Large intestine (tissue), 3 donors: Measurements from ENCODE around the gene PIGR. TPM values are rescaled to one million over a fixed set of nuclear protein-coding genes. Genes with fewer than 3 reads are reported as not detected.
A peak's percentile ranks its signal among the peaks of the same experiment; 100 is the strongest.

ENCODE experiments used
- DNase-seq, 2 donors: peaks; one replicate each; pipeline versions ENCODE4 v3.0.0 to v3.0.0-alpha.2; 2013
- H3K27ac ChIP-seq: one replicate; pipeline ENCODE4 v1.5.1; 2013; ENCODE audit warnings: low read length
- H3K27me3 ChIP-seq: 2 replicates; pipeline ENCODE4 v1.6.1; 2013; ENCODE audit warnings: low read length; ENCODE audit not compliant: control insufficient read depth, insufficient read depth
- H3K36me3 ChIP-seq: 2 replicates; pipeline ENCODE4 v1.6.1; 2013; ENCODE audit warnings: low read length; ENCODE audit not compliant: control insufficient read depth, insufficient read depth
- H3K4me1 ChIP-seq: one replicate; pipeline ENCODE4 v1.6.1; 2013; ENCODE audit warnings: low read length; ENCODE audit not compliant: control insufficient read depth, insufficient read depth
- H3K4me3 ChIP-seq: one replicate; pipeline ENCODE4 v1.5.1; 2013; ENCODE audit warnings: low read length
- H3K9me3 ChIP-seq: one replicate; pipeline ENCODE4 v1.6.1; 2013; ENCODE audit warnings: mild to moderate bottlenecking, low read depth, low read length, moderate library complexity; ENCODE audit not compliant: control insufficient read depth
- WGBS: methylation state at CpG from one replicate; pipeline ENCODE4 v1.1.5; 2013; ENCODE audit warnings: low lambda C conversion rate; ENCODE audit not compliant: insufficient coverage; 5-methylcytosine and 5-hydroxymethylcytosine counted together
- polyA plus RNA-seq: library from polyadenylated mRNA; unstranded; fragments of 120-200 nt; gene quantifications from one replicate; pipeline ENCODE4 v1.2.1, GENCODE V29; 2013

PIGR gene
- polyA plus RNA-seq, 1 donor = 23.7 TPM

DNA sequence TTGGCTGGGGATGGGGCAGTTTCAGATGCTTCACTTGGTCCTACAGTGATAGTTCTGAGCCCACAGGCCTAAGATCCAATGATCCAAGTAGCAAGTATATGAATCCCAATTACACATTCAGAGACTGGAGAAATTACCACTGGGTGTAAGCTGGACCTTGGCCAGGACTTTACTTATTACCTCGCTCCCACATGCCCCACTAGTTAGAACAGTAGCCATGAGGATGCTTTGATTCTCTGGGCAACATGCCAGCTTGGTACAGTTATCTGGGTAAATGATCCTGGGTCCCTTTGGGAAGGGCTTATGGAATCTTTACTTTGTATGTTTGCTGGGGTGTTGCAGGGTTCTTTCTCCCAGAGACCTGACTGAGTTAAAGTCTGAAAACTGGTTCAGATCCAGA is 29.0 kb upstream of the PIGR start:
- DNase-seq = peak; percentile 64 to 87
- Histone ChIP-seq H3K27me3 (no peaks in the 10 kb centered on the region), H3K36me3 (no peaks in the 10 kb centered on the region), H3K9me3 (no peaks in the 10 kb centered on the region), H3K27ac (peak overlapping the region; percentile 23), H3K4me1 (peaks cover 76% of the 10 kb centered on the region), H3K4me3 (no peak overlapping the region)
- WGBS = no CpG with 5 or more reads among the region's 1 CpG

DNA sequence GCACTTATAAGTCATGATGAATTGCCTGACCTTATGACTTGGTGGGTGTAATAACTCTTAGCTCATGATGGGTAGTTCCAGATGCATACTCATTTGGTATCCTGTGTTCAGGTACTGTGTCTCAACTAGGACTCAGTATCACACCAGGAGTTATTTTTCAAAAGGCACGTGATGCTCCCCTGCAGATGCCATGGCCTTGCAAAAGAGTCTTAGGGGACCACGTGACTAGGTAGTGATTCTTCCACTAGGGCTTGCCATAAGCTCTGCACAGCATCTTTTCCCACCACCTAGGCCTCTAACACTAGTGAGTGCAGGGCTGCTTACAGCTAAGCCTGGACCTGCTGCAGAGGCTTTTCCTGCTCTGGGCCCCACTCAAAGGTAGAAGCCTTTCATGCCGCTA is 27.9 kb upstream of the PIGR start:
- no peak for DNase-seq
- H3K4me3 ChIP-seq = no peak overlapping the region
- H3K9me3 ChIP-seq = no peaks in the 10 kb centered on the region
- no peaks in the 10 kb centered on the region for H3K27me3 ChIP-seq
- H3K27ac ChIP-seq = peak overlapping the region; percentile 83
- no peaks in the 10 kb centered on the region for H3K36me3 ChIP-seq
- no CpG with 5 or more reads among the region's 3 CpGs for WGBS
- peaks cover 80% of the 10 kb centered on the region for H3K4me1 ChIP-seq

DNA sequence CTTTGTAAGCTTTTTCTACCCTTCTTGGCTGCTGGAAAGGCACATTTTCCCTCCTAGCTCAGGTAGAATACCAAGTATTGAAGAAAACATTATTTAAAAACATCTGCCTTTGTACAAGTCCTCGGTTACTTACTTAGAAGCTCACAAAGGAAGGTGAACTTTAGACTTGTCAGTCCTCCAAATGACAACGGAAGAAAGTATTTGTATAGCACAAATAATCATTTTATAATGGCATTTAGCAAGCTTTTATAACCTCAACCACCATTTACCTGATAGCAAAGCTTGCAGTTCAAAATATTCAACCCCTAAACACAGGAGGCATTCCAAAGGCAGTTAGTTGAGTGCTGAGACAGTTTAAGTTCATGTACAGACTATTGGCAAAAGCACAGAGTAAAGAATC is 26.5 kb upstream of the PIGR start:
- Histone ChIP-seq H3K27ac (peak overlapping the region; percentile 83), H3K27me3 (no peaks in the 10 kb centered on the region), H3K36me3 (no peaks in the 10 kb centered on the region), H3K4me3 (no peak overlapping the region), H3K9me3 (no peaks in the 10 kb centered on the region), H3K4me1 (peaks cover 88% of the 10 kb centered on the region)
- peak; percentile 63 to 90 for DNase-seq
- WGBS = 26% methylated on average over 2 of the region's 2 CpGs

DNA sequence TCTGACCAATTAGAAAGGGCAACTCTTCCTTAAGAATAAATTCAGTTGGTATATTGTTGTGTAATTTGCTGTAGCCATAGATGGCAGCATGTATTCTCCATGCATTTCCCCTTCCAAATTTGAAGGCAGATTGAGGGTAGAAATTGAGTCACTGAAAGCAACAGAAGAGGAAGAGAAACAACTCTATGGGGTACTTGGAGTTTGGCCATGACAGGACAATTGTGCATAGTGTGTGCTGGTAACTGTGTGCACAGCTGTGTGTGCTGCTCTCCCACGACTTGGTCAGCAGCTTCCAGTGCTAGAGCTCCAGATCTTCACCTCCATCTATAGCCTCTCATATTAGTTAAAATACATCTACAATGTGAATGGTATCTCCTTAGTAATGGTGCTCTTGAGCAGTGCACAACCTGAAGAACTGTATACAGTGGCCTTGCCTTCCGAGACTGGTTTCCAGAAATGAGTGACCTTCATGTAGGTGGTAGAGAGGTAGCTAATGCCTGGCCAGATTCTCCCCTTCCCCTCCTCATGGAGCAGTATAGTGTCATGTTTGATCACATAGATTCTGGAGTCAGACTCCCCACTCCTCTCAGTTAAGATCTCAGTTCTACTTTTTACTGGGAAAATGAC is 24.9 kb upstream of the PIGR start:
- peak overlapping the region; percentile 76 for H3K27ac ChIP-seq
- H3K27me3 ChIP-seq = no peaks in the 10 kb centered on the region
- no peaks in the 10 kb centered on the region for H3K36me3 ChIP-seq
- peak in 1 of 2 donors; percentile 47 for DNase-seq
- no peaks in the 10 kb centered on the region for H3K9me3 ChIP-seq
- no peak overlapping the region for H3K4me3 ChIP-seq
- WGBS = no CpG with 5 or more reads among the region's 2 CpGs
- H3K4me1 ChIP-seq = peaks cover 89% of the 10 kb centered on the region

DNA sequence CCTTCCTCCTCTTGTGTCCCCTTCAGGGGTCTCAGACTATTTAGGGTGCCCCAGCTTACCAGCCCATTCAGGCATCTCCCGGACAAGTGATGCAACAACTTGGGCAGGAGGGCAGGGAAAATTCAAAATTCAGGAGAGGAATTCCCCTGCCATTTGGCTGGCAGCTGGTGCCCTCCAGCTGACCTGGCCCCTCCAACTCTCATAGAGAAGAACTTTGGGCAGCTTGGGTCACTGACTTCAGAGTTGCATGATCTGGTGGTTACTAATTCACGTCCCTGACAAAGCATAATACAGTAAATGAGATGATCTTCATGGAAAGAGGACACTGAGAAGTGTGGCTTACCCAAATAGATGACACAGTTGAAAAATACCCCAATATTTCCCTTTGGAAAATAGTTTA is 24.2 kb upstream of the PIGR start, which contains the start of gene FCAMR:
Gene FCAMR, minus strand, starts transcription at position 15 of the 400 bp plus-strand sequence. CDS start 335 bp downstream, outside the sequence.
- no CpG with 5 or more reads among the region's 2 CpGs for WGBS

DNA sequence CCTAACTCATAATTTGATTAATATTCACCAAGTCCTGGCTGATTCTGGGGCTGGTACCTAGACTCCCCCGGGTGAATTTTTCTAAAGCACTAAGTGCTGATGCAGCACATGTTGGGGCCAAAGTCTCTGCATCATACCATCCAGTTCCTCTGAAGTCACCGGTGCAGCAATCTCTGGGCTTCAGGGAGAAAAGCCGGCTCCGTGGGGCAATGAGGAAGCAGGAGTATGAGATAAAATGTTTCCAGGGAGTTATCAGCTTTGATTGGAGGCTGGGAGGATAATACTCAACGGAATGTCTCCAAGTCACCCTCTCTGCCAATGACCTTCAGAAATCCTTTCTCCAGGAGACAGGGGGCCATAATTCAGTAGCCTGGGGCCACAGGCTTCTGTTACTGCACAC is 22.8 kb upstream of the PIGR start:
- Histone ChIP-seq H3K36me3 (no peaks in the 10 kb centered on the region), H3K4me3 (no peak overlapping the region), H3K4me1 (peaks cover 72% of the 10 kb centered on the region), H3K27me3 (no peaks in the 10 kb centered on the region), H3K9me3 (no peaks in the 10 kb centered on the region), H3K27ac (peak overlapping the region; percentile 85)
- no CpG with 5 or more reads among the region's 5 CpGs for WGBS
- peak; percentile 95 to 98 for DNase-seq

More for the DNA sequence above, 24.2 kb upstream of the PIGR start, which contains the start of gene FCAMR:
- DNase-seq = peak in 1 of 2 donors; percentile 62
- Histone ChIP-seq H3K9me3 (no peaks in the 10 kb centered on the region), H3K4me3 (no peak within 1 kb of the TSS), H3K4me1 (peaks cover 84% of the 10 kb centered on the region), H3K27me3 (no peaks in the 10 kb centered on the region), H3K36me3 (no peaks in the 10 kb centered on the region), H3K27ac (peak within 1 kb of the TSS; percentile 76)

DNA sequence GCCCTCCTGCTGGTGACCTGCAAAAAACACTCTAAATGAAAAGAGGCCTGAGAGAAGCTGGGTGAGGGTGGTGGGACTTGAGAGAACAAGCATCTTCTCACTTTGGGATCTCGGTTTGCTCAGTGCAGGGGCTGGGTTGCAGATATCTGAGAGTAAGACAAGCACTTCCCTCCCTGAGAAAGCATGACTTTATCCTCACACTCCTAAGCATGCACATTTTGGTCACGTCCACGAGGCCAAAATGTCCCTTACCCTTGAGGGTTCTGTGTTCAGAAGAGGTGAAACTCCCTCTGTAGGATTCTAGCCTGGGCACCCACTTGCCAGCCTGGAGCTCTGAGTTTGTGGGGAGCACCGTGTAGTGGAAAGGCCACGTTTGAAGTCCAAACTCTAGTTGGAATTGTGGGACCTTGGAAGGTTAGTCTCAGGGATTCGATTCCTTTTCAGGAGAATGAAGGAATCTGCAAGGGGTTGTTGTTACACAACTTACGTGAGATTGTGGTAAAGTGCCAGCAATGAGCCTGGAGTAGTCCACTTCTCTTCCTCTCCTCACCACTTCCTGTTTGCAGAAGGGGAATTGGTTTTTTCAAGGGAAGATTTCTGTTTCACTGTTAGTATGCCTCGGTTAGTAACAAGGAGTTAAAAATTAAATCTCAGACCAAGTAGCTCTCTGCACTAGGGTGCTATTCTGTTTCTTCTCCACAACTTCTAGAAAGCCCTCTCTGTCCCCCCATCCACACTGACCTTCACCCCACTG is 21.0 kb upstream of the PIGR start:
- H3K27me3 ChIP-seq = no peaks in the 10 kb centered on the region
- no peak overlapping the region for H3K4me3 ChIP-seq
- peaks cover 63% of the 10 kb centered on the region for H3K4me1 ChIP-seq
- peak overlapping the region; percentile 85 for H3K27ac ChIP-seq
- no peaks in the 10 kb centered on the region for H3K9me3 ChIP-seq
- WGBS = no CpG with 5 or more reads among the region's 8 CpGs
- DNase-seq = peak in 1 of 2 donors; percentile 62
- no peaks in the 10 kb centered on the region for H3K36me3 ChIP-seq

DNA sequence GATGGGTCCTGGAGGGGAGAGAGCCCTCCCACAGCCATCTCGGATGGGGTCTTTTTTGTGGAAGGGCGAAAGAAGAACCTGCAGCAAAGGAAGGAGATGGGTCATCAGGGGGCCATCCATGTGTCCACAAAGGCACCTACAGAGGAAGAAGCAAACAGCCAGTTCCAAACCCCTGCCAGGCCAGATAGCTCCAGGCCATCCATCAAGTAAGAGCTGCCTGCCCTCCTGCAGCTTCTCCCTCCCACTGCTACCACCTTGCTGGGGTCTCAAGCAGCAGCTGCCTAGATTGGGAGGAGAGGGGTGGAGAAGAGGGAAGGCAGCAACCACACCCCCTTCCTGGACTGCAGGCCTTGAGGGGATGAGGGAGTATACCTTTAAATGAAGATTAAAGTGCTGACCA is 19.5 kb upstream of the PIGR start:
- DNase-seq = no peak
- Histone ChIP-seq H3K36me3 (no peaks in the 10 kb centered on the region), H3K4me3 (no peak overlapping the region), H3K27ac (no peak overlapping the region), H3K9me3 (no peaks in the 10 kb centered on the region), H3K4me1 (peaks cover 50% of the 10 kb centered on the region), H3K27me3 (no peaks in the 10 kb centered on the region)
- no CpG with 5 or more reads among the region's 2 CpGs for WGBS

DNA sequence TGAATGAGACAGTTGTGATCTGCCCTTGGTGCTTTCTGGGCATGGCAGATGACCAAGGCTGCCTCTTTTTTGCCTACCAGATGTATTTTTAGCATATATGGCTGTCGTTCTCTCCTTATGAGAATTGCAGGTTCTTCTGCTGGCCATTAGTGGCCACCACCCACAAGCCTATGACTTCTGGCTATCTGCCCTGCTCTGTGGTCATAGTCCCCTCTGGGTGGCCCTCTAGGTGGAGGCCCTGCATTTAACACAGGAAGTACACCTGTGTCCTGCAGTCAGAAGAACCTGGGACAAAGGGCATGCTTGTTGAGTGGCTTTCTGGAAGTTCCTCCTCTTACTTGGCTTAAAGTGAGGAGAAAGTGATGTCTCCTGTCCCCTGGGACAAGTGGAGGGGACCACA is 17.5 kb upstream of the PIGR start:
- Histone ChIP-seq H3K27ac (no peak overlapping the region), H3K4me3 (no peak overlapping the region), H3K36me3 (no peaks in the 10 kb centered on the region), H3K4me1 (peaks cover 32% of the 10 kb centered on the region), H3K9me3 (no peaks in the 10 kb centered on the region), H3K27me3 (no peaks in the 10 kb centered on the region)
- WGBS = no CpG with 5 or more reads among the region's 1 CpG
- DNase-seq = no peak

DNA sequence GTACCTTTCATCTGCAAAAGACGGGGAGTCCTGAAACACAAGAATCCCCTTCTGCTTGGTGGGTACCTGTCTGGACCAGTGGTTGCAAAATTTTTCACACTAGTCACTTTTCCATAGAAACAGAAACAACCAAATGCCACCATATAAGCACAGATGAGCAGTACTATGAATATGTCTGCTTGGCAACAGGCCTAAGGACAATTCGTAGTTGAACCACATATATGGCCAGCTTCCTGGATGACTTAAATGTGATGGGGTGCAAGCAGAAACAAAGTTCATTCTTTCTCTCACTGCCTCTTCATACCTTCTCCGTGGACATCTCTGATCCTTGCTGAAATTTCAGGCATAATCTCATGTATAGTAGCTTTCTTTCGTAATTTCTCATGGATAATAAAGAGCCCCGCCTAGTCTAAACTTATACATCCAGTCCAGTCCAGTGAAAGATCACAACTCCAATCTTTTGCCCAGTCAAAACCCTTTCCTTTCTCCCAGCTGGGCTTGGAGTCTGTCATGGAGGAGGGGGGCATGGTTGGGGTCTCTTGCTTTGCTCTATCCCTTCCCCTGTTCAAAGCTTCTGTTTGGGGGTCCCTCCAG is 16.9 kb upstream of the PIGR start:
- H3K4me1 ChIP-seq = peaks cover 27% of the 10 kb centered on the region
- no peaks in the 10 kb centered on the region for H3K27me3 ChIP-seq
- H3K36me3 ChIP-seq = no peaks in the 10 kb centered on the region
- DNase-seq = peak in 1 of 2 donors; percentile 36
- H3K27ac ChIP-seq = no peak overlapping the region
- WGBS = 60% methylated on average over 1 of the region's 5 CpGs
- no peak overlapping the region for H3K4me3 ChIP-seq
- H3K9me3 ChIP-seq = no peaks in the 10 kb centered on the region
